Spleen (tissue), 7 donors: ENCODE measurements around the gene HOXA2.

ENCODE experiments used
- CTCF ChIP-seq, 11 experiments: fragments of 200-600 bp in 7 of 11; fragments of 450-650 bp in 4 of 11; sonication (generic) in 4 of 11; IDR thresholded peaks in 8 of 11; conservative IDR thresholded peaks in 3 of 11; 1 replicate in 7 of 11; 2 replicates in 4 of 11; pipeline versions ENCODE4 v1.4.0 to v1.8.0; 2016 to 2021; ENCODE audit warnings: antibody characterized with exemption in 11 of 11, inconsistent platforms in 4 of 11, mild to moderate bottlenecking in 1 of 11
- POLR2A ChIP-seq, 3 donors: fragments of 450-650 bp; IDR thresholded peaks; one replicate each; pipeline ENCODE4 v1.5.1; 2017; ENCODE audit warnings: antibody characterized with exemption in 3 of 3, mild to moderate bottlenecking in 1 of 3
- donor health status: DM: no; HTN: no; CAD: no; lungs with moderate emphysema.
- donor health status: DM: no; HTN: no; CAD: no.
- donor health status: DM: no; HTN: no; CAD: no.

GRCh38 chr7:27112955-27113949 lies 10.8 kb upstream of the HOXA2 start:
- no peak for TF ChIP-seq CTCF (IDR thresholded peaks at IDR 0.05 in 8 of 11, conservative IDR thresholded peaks at IDR 0.05 in 3 of 11)
- no peak for TF ChIP-seq POLR2A (IDR thresholded peaks at IDR 0.05)
